NCI-H1092 (cell line): ENCODE data around the gene PARP6.
"Not testable (repeated sequence)": the region's sequence is repeated elsewhere in the genome, so short reads cannot be mapped to it uniquely, and the experiment has no call there.

Source experiments
- DNase-seq: peaks from one replicate; lab custom pipeline; 2025; lab: John Stamatoyannopoulos, UW

PARP6 gene

DNA sequence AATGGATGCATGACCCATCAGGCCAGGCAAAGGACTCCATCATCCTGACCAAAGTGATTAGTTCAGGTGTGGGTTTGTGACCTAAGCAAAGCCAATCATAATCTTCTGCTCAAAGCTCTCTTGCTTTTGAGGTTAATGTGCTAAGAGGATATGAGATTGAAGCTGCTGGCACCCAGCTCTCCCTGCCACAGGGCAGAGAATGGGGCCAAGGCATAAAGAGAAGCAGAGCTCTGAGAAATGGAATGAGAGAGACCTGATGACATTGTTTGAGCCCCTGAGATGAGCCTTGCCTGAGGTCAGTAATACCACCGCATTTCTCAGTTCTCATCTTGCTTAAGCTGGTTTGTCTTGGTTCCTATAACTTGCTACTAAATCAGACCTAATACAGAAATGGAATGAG is 6.4 kb upstream of the PARP6 start:
- no peak for DNase-seq

DNA sequence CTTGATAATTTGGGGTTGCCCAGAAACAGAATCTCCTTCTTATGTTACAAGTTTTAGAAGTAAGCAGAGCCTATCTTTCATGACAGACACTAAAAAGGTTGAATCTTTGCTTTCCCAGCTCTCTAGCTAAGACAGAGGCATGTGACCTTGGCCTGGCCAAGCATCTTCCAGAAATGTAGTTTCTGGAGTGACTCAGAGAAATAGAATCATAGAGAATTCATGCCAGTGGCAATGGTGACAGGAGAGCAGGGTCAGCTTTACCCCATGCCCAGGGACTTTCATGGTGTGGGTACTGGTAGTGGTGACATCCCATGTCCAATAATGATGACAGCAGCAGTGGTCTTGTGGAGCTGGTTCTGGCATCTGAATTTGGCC is 4.0 kb upstream of the PARP6 start:
- DNase-seq = no peak

DNA sequence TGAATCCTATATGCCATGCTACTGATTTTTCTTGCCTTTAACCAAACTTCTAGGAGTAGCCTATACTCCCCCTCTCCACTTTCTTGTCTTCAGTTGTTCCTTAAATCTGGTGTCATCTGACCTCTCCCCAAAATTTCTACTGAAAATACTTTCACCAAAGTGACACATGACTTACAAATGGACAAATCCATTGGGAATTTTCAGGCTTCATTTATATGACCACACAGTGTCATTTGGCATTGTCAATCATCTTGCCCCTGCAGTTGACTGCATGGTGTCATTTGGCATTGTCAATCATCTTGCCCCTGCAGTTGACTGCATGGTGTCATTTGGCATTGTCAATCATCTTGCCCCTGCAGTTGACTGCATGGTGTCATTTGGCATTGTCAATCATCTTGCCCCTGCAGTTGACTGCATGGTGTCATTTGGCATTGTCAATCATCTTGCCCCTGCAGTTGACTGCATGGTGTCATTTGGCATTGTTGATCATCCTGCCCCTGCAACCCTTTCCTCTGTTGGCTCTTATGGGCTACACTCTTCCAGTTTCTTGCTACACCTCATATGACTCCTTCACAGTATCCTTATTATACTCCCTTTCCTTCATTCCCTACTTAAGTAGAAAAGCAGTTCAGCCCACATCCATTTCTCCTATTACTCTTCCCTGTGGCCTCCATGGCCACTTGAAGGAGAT is 3.4 kb upstream of the PARP6 start:
- DNase-seq = not testable (repeated sequence)

DNA sequence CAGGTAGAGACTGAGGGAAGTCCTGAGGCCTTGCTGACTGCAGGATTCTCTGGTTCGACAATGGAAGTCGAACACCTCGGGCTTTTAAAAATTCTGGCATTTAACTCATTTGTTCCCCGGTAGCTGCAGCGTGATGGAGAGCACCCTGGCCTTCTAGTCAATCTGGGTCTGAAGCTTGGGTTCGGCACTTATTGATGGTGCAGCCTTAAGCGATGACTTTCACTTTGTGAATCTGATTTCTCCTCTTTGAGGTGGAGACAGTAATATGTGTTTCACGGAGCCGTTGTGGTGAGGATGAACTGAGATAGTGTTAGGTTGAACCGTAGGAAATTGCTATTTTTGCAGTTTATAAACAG is 621 bp upstream of the PARP6 start:
- DNase-seq = no peak

DNA sequence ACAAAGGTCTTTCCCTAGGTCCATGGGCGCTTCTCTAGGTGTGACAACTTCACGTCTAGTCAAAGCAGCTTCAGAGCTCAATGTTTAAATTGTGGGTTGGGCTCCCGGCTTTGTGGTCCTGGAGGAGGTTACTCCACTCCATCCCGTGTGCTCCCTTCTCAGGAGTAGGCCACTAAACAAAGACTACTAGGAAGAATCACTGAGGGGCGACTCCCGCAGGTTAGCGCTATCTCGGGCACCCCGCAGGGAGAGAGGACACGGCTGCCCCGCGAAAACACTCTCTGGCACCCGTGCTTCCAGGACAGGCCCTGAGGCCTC is 500 bp downstream of the PARP6 start:
- DNase-seq = peak; percentile 0

DNA sequence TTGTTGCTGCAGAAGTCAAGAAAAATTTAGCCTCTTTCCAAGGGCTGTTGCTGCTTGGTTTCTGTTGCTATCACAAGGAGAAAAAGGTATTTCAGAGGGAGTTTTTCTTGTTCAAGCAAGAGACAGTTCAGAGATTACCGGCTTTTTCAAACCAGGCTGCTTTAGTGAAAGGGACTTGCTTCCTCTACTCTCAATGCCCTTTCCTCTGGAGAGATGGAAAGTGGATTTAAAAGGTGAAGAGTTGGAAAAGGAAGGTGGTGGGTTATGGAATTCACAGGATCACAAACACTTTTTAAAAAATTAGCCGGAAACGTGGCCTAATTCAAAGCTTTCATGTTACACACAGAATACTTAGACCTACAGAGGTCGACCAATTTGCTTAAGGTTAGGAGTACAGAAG is 1.1 kb downstream of the PARP6 start:
- DNase-seq = no peak

DNA sequence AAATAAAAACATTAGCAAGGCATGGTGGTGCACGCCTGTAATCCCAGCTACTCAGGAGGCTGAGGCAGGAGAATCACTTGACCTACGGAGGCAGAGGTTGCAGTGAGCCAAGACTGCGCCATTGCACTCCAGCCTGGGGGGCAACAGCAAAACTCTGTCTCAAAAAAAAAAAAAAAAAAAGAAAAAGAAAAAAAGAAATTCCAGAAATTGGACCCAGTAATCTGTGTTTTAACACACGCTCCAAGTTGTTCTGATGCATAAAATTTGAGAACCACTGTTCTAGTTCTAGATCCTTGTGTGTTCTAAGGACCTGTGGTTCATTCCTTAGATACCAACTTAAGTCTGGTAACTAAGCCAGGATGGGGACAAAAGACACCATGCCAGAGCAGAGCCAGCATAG is 2.6 kb downstream of the PARP6 start:
- DNase-seq = no peak

DNA sequence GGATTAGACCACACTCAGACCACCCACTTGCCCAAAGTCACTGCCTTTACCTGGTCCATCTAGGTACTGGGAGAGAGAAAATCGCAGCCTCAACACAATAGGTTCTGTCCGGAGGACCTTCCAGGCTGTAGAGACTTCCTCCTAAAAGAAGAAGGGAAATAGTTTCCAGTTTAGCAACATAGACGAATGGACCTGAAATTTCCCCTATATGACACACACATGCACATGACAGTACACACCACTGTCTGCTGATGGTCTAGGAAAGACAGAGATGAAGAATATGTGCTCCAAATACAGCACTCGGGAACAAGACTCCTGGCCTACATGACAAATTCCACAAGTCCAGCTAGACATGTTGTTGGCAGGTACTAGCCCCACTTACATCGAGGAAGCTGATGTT is 7.3 kb downstream of the PARP6 start:
- DNase-seq = no peak

DNA sequence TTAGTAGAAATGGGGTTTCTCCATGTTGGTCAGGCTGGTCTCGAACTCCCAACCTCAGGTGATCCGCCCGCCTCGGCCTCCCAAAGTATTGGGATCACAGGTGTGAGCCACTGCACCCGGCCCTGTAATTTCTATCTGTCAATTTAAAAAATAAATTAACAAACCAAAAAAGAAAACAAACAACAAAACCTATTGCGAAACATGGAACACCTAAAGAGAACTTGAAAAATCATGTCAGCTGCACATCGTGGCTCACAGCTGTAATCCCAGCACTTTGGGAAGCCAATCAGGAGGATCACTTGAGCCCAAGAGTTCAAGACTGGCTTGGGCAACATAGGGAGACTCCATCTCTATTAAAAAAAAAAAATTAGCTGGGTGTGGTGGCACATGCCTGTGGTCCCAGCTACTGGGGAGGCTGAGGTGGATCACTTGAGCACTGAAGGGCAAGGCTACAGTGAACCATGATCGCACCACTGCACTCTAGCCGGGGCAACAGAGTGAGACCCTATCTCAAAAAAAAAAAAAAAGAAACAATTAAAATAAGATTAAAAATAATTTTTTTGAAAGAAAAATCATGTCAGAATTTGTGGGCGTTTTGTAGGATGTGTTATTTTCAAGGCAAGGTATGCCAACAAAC is 19.6 kb downstream of the PARP6 start:
- no peak for DNase-seq

DNA sequence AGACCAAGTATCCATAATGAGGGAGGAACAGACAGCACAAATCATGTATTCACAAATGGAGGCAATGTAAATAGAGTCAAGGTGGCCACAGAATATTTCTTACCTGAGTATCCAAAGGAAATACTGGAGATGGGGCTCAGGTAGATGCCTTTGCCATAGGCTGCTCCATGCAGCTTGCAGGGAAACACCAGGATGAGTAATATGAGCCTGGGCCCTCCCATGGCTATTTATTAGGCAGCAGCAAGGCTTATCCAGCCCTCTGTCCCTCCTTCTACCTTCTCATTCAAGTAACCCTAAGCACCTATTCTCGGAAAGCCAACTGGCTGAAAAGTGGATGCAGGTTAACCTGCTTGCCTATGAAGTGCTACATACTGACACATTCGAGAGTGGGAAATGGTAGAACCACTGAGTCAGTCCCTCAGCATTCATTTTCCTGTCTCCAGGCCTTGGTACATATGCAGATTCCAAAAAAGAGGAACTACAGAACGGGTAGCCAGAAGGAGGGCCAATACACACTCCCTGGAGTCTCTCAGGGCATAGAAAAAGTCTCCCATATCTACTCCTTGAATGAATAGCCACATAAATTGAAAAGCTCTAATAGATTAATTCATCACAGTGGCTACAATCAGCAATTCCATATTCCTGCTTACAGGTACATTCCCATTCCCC is 23.1 kb downstream of the PARP6 start:
- no peak for DNase-seq

DNA sequence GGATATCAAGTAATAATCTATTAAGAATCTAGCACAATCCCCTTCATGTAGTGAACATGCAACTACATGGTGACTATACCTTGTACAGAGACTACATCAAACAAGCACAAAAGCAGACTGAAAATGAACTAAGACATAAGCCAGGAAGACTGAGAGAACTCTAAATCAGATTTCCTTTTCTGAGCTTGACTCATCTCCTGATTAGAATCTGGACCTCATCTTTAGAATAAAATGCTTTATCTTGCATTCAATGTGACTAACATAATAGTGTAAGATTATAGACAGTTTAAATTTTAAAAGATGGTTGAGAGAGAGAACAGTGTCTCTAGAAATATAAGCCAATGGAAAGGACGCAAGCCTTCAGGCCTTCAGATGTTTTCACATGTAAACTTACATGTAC is 23.8 kb downstream of the PARP6 start:
- no peak for DNase-seq

DNA sequence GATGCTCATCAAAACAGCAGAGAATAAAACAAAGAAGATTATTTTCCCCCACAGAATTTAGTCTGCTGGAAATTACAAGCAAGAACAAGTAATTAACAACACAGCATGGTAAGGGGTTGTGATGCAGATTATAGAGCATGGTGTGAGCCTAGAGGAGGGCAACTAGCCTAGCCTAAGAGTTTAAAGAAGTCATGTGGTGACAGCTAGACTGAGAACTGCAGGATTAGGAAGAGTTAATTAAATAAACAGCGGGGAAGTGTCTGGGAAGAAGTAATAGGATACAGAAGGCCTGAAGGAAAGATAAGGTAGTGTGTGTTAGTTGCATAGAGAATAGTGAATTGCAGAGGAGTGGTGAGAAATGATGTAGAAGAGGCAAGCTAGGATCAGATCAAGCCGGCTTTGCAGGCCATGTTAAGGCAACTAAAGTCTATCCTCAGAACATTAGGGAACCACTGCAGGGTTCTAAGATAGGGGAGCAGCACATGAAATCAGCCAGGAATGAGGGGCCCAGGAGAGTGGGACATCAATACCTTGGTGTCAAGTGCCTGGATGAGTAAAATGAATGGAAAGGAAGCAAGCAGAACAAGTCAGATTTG is 29.5 kb downstream of the PARP6 start:
- DNase-seq = no peak

DNA sequence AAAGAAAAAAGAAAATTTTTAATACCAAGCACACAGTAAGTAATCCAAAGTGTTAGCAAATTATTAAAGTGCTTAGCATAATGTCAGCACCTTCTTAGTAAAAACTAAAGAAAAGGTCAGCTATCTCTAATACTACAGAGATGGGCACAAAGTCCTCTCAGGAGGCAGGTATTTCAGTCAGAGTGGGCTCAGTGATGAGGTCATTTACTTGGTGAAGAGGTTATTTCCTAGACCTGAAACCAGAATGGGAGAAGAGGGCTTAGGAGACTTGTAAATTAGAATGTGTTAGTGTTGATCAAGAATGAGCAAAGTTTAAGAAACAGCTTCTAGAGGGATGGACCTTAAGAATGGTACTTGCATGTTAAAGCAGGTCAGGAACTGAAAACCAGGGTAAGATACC is 32.7 kb downstream of the PARP6 start:
- DNase-seq = no peak

DNA sequence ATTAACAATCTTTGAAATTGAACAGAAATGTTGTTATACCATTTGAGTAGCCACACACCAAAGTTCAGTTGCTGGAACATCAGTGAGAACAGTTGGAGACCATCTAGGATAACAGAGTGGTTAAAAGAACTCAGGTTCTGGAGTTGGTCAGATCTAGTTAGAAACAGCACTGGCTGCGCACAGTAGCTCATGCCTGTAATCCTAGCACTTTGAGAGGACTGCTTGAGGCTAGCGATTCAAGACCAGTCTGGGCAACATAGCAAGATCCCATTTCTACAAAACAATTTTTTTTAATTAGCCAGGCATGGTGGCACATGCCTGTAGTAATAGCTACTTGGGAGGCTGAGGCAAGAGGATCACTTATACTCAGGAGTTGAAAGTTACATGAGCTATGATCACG is 33.8 kb downstream of the PARP6 start:
- no peak for DNase-seq

DNA sequence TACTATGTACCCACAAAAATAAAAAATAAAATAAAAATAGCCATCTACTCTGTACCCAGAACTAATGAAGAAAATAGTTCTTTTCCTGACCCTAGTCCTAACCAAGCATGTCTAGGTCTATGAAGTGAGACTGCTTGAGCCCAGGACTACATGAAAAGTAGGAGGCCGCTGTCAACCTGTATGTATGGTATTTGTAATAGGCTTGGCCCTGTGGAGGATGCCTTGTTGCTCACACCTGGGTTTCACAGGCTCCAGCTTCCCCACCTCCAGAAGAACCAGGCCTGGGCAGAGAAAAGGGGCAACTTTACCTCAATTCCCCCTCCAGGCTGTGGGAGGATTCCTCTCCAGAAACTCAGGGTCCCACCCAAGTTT is 34.5 kb downstream of the PARP6 start:
- DNase-seq = no peak

DNA sequence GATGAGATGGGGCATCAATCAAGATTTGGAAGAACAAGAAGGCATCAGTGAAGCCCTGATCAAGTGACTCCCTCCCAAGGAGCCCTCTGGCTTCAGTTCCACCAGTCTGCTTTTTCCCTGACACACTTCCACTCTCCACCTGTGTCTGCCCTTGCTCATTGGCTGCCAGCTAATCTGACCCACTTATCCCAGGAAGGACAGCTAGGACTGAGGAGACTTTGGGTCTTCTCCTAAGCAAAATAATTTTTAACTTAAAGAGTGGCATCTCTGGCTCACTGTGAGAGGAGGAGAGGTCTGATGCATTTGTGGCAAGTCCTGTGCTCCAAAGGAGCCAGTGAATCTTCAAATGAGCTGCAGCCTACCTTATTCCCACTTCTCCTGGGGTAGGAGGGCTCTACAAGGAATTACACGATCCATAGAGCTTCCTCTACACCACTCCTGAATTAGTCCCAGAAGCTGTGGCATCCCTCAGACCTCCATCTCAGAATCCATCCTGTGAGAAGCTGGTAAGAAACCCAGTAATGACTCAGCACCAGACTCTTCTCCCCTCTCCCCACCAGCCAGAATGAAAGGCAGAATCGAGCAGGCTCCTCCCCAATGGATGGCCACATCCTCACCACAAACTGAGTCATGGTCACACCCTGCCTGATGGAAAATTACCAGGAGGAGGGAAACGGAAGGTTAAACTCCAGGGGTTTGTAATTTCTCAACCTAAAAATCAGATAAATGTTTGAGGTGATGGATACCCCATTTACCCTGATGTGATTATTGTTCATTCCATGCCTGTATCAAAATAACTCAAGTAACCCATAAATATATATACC is 35.1 kb downstream of the PARP6 start:
- no peak for DNase-seq

DNA sequence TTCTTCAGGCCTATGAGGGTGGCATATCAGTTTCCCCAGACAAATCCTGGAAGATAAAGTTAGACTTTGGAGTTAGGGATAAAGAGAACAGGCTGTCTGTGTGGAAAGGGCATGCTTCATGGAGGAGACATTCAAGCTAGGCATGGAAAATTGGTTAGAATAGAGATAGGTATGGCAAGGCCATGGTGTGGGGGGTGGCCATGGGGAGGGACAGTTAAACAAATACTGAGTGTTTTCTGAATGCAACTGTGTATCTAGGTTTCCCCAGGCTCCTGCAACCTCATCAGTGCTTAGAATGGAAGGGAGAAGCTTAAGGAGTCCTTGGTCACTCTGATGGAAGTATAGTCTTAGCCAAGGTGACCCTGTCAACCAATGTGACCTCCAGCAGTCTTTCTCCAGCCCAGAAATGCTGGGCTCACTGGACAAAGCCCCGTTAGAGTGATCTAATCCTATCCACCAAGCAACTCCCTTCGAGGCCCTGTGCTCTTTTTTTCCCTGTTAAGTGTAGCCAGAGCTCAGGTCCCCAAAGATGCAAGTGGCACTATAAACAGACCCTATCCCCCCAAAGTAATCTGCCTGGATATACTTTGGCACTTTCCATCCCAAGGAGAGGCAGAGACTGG is 35.9 kb downstream of the PARP6 start:
- no peak for DNase-seq

DNA sequence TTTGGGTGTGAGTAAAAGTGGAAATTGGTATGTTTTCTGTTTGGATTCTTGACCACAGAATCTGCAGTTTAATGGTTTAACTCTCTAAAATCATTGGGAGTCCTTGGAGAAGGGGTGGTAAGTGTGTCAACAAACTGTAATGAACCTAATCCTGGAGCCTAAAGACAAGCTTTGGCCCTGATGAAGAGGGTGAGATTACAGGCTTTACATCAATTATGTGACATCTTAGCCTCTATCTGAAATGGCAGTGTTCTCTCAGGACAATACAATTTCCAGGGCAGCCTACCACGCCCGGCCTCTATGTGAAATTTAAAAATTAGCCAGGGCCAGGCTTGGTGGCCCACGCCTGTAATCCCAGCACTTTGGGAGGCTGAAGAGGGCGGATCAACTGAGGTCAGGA is 37.1 kb downstream of the PARP6 start:
- DNase-seq = no peak

DNA sequence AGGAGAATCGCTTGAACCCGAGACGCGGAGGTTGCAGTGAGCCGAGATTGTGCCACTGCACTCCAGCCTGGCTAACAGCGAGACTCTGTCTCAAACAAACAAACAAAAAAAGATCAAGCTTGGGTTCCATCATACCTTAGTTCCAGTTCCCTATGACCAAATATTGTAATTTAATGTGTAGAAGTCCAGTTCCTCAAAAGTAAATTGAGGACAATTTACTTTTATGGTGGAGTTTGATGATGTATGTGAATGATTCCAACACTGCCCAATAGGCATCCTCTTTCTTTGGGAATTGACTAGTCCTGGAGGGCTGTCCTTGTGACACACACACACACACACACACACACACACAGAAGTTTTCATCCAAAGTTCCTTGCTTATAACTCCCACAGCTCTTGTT is 38.6 kb downstream of the PARP6 start:
- no peak for DNase-seq

DNA sequence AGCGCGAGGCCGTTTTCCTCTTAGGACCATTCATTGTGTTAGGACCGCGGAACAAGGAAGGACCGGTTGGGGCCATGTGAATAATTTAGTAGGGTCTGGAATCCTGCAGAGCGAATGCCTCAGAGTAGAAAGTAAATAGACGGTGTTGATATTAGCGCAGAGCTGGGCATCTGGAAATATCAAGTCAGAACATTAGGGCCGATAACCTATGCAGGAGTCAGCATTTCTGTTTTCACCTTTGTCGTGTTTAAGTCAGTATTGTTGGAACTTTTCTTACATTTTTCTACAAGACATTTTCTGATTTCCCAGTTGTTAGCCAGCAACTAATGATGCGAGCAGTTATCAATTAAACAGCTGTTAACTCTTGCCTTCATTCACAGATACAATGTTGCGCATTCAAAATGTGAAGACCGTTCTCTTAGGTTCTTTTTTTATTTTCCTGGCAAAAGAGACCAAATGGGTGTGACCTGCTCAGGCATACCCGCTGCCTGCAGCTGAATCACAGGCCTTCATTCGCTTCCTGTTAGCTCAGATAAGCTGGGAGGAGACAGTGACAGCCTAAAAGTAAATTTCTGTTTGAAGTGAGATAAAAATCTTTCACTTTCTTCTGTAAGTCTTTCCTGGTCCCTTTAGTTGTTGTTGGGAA is 40.4 kb downstream of the PARP6 start:
- DNase-seq = peak; percentile 14

DNA sequence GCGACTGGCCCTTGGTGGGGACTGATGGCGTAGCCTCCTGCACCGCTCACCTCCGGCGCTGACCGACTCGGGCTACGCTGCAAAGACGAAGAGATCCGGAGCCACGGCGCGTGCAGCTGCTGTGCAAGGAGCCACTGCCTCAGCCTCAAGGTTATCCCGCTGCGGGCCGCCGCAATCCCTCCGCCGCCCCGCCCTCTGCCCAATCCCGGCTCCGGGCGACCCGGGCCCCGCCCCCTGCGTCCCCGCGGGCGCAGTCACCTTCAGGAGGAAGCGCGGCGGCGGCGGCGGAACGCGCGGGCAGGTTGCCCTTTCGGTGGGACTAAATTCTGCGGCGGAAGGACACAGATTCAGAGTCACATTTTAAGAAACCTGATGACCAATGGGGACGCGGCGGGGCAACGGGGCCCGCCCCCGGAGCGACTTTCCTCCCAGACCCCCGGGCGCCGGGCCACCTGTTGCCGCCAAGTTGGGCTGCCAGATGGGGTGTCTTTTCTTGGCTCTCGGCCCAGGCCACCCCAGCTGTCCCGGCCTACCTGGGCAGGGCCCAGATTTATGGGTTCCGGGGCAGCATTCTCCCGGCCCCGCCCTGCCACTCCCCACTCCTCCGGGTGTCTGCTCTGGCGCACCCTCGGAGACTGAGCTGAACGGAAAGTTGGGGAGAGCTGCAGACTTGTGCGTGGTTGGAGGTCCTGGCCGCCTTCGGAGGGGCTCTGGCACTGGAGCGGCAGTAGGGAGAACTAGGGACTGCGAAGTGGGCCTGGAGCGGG is 41.1 kb downstream of the PARP6 start, which contains the start of gene PKM:
Gene PKM, minus strand, starts transcription at position 125 of the 767 bp plus-strand sequence. CDS start 12,093 bp downstream, outside the sequence.
- peak; percentile 81 for DNase-seq
